GM18517 (cell line): ENCODE data around the gene SF3A2.
"Not testable (repeated sequence)": the region's sequence is repeated elsewhere in the genome, so short reads cannot be mapped to it uniquely, and the experiment has no call there.

Source experiments
- ATAC-seq: cut with Tn5 transposase; IDR thresholded peaks from one replicate; pipeline ENCODE4 v1.9.1; 2021; ENCODE audit warnings: mild to moderate bottlenecking, moderate library complexity; ENCODE audit not compliant: unreplicated experiment

The SF3A2 gene

DNA sequence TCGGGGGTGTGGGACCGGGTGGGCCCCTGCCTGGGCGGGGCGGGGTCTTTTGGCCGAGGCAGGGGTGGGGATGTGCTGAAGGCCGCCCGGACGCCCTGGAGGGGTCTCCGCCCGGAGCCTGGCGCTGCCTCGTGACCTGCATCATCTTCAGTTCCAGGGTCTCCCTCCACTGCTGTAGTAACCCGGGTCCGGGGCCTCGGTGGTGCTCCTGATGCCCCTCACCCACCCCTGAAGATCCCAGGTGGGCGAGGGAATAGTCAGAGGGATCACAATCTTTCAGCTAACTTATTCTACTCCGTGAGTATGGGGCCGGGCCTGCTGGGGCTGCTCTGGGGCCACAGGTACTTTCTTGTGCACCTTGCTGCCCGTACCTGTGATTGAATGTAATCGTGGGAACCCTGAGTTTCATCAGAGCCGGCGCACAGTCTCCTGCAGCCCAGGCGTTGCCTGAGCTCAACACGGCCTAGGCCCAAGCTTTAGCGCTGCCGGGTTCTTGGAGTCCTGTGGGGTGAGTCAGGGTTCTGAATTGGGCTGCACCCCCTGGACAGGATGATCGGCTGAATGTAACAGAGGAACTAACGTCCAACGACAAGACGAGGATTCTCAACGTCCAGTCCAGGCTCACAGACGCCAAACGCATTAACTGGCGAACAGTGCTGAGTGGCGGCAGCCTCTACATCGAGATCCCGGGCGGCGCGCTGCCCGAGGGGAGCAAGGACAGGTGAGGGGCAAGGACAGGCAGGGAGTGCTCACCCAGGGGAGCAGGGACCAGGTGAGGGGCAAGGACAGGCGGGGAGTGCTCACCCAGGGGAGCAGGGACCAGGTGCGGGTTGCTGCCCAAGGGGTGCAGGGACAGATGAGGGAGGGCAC lies 34.8 kb downstream of the SF3A2 start:
- ATAC-seq = no peak

- no peak for ATAC-seq
Observed at GRCh38 chr19:2273356-2274184, 36.9 kb downstream of the SF3A2 start.

DNA sequence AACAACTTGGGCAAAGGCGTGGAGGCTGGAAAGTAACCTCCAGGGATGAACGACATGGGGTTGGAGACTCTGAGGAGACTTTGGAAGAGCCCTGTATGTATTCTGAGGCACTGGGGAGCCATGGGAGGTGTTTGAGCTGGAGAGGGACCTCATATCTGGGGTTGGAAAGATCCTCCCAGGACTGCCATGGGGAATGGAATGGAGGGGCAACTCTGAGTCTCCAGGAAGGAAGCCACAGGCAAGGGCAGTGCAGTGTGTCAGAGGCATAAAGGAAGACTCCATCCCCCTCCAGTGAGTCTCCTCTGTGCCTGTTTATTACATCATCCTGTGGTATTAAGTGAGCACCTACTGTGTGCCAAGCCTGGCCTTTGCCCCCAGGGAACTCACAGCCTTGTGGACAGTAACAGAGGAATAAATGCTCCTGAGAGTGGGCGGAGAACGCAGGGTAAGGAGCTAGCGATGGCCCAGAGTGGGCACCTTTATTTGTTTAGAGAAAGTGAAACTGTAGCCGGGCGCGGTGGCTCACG lies 37.6 kb downstream of the SF3A2 start:
- ATAC-seq = no peak

DNA sequence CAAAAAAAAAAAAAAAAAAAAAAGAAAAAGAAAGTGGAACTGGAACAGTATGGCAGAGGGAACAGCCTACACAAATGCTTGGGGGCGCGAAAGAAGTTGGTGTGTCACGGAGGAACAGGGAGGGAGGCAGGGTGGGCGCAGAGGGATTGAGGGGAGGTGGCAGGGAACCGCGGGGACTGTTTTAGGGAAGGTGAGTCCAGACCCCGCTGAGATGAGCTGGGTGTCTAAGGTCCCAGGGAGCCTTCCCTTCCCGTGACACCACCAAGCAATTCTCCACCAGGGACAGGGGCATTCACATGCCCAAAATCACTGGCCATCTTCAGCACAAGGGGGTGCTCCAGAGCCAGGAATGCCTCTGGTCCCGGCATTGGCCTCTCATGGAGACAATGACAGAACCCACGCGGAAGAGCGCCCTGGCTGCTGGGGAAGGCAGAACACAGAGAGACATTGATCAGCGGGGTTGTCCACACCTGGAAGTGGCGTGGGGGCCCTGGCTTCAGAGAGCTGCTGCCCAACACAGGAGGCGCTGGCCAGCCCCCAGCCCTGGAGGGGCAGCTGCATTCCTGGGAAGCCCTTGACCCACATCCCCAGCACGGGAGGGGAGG lies 38.4 kb downstream of the SF3A2 start:
- ATAC-seq = no peak

DNA sequence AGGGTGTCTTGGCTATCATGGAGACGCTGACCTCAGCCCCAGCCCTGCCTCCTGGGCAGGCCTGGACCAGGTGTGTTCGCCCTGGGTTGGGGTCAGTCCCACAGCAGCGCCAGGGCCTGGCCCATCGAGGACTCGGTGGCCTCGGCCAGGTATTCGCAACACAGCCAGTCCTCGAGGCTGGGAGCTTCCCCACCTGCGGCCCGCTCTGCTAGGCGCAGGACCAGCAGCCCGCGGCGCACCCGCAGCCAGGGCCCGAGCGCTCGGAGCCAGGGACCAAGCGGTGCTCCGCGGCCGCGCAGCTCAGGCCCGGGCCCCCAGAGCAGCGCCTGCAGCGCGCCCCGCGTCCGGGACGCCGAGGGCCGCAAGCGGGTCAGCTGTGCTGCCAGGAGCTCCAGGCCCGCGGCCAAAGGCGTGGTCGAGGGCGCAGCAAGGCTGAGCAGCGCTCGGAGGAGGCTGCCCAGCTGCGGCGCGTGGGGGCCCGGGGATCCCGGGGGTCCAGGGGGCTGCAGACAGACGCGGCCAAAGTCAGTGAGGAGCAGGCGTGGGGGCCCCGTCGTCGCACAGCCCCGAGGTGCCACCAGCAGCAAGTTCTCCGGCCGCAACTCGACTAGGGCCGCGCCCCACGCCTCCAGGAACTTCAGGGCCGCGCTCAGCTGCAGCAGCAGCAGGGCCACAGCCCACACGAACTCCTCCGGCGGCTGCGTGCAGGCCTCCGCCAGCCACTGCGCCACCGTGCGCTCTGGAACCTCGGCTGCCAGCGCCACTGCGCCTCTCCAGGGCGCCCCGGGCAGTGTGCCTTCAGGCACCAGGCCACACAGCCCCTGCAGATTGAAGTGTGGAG lies 39.2 kb downstream of the SF3A2 start:
- no peak for ATAC-seq

GRCh38 chr19:2276429-2276986 lies 39.9 kb downstream of the SF3A2 start:
- no peak for ATAC-seq

DNA sequence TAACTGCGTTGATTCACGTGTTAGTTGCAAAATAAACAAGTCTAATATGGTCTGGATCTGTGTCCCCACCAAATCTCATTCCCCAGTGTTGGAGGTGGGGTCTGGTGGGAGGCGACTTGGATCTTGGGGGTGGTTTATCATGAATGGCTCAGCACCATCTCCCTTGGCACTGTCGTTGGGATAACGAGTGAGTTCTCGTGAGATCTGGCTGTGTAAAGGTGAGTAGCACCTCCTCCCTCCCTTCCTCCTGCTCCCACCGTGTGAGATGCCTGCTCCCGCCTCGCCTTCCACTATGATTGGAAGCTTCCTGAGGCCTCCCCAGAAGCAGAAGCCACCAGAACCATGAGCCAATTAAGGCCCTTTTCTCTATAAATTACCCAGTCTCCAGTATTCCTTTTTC lies 40.5 kb downstream of the SF3A2 start:
- ATAC-seq = no peak

- no peak for ATAC-seq
Observed at GRCh38 chr19:2278459-2279158, 42.0 kb downstream of the SF3A2 start.

GRCh38 chr19:2280633-2281264 lies 44.1 kb downstream of the SF3A2 start:
- ATAC-seq = no peak

GRCh38 chr19:2281265-2282061 lies 44.8 kb downstream of the SF3A2 start:
- ATAC-seq = not testable (repeated sequence)

DNA sequence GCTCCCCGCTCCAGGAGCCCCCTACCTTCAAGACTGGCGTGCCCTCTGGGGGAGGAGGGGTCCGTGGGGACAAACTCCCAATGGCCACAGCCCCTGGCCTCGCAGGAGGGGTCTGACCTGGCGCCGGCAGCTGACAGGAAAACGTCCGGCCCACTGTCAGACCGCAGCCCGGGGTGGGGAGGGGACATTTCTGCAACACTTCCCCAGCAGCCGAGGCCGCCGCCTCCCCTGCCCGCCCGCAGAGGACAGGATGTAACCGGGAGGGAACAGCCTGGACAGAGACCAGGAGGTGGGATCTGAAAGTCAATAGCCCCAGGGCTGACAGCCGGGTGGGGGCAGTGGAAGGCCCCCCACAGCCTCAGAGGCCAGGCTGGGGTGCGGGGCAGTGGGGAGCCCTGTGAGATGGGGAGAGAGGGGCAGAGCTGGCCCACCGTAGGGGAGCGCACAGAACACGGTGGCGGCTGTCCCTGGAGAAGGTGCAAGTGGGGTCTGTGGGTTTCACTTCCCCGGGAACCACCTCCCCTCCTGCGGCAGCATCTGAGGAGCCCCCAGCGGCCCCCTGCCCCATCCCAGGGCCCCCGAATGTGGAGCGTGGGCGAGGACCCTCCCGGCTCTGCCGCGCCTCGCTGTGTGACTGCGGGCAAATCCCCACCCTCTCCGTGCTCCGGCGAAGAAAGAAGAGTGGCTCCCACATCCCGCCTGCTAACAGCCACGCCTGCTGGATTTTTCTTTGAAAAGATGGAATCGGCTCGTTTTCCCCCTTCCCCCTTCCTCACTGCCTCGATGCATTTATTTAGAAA lies 45.6 kb downstream of the SF3A2 start, which contains the start of gene PEAK3:
TSS of gene PEAK3 (minus strand) at position 114 of the 800 bp plus-strand sequence. CDS start 1,244 bp downstream, outside the sequence.
- ATAC-seq = no peak

DNA sequence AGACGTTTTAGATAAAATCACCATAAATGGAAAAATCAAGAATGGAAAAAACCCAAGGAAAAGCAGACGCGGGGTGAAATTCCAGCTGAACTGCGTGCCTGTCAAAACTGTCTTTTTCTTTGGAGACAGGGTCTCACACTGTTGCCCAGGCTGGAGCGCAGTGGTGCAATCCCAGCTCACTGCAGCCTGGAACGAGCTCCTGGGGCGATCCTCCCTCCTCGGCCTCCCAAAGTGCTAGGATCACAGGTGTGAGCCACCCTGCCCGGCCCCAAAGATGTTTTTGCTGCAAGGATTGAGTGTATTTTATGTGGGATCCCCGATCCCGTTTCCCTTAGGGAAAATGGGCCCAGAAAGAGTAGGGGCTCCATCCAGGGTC lies 46.2 kb downstream of the SF3A2 start:
- ATAC-seq = no peak

DNA sequence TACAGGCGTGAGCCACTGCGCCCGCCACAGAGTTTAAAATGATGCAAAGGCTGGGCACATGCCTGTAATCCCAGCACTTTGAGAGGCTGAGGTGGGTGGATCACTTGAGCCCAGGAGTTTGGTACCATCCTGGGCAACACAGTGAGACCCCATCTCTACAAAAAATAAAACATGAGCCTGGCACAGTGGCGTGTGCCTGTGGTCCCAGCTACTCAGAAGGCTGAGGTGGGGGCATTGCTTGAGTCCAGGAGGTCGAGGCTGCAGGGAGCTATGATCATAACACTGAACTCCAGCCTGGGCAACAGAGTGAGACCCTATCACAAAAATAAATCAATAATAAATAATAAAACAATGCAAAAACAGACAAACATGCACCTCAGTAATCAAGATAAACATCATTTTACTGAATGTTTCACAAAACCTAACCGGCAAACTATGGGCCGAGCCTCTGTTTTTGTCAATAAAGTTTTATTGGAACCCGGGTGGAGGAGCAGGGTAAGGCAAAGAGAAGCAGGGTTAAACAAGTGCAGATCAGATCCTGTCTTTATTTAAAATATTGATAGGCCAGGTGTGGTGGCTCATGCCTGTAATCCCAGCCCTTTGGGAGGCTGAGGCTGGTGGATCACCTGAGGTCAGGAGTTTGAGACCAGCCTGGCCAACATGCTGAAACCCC lies 47.3 kb downstream of the SF3A2 start:
- ATAC-seq = no peak

GRCh38 chr19:2286402-2287140 lies 49.9 kb downstream of the SF3A2 start:
- no peak for ATAC-seq

DNA sequence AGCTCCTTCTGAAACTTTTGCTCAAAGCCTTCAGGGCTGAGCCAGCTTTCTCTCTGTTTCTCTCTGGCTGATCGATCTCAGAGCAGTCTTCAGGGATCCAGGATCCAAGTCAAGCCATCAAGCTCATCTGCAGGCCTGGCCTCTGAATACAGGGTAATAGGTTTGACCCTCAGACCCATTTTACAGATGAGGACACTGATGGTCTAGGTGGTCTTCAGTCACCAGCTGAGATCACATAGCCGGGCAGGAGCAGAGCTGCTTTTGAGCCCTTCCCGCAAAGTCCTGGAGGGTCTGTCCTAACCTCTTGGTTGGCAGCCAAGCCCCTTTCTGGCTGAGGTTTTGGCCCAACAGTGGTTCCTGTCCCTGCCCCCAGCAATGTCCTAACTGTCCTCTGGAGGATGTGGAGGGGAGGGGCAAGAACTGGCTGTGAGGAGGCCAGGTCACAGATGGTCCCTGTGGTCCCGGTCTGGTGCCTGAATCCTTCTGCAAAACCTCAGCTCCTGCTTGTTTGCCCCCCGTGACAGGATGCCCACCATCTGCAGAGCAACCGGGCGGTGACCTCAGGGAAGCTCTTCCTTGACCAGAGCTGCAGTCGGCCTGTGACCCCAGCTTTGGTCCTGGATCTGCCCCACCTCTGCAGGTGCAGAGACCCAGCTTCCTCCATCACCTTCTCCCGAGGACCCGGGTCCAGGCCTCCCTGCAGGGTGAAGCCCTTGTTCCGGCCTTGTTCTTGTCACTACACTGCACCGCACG lies 51.1 kb downstream of the SF3A2 start:
- ATAC-seq = no peak
